CMK (cell line): ENCODE results near the gene AXL.
"Not testable (repeated sequence)": the region's sequence is repeated elsewhere in the genome, so short reads cannot be mapped to it uniquely, and the experiment has no call there.

ENCODE experiments used
- DNase-seq: peaks from one replicate; pipeline ENCODE4 v3.0.0-alpha.2; 2010; ENCODE audit warnings: low read depth

The AXL gene

GRCh38 chr19:41276231-41276630 lies 57.2 kb downstream of the AXL start:
- DNase-seq = no peak

GRCh38 chr19:41278478-41278877 lies 59.5 kb downstream of the AXL start:
- DNase-seq = no peak

GRCh38 chr19:41288673-41289530 lies 69.9 kb downstream of the AXL start:
- DNase-seq = no peak

- not testable (repeated sequence) for DNase-seq
These were observed 70.8 kb downstream of the AXL start for GRCh38 chr19:41289814-41290213.

- no peak for DNase-seq
These were observed 75.4 kb downstream of the AXL start for GRCh38 chr19:41294393-41294792.

GRCh38 chr19:41295499-41295898 lies 76.5 kb downstream of the AXL start:
- no peak for DNase-seq

GRCh38 chr19:41296433-41296871 lies 77.4 kb downstream of the AXL start:
- no peak for DNase-seq

- DNase-seq = no peak
These were observed 78.8 kb downstream of the AXL start for GRCh38 chr19:41297628-41298347.

- no peak for DNase-seq
These were observed 79.4 kb downstream of the AXL start for GRCh38 chr19:41298348-41298964.

- no peak for DNase-seq
These were observed 80.2 kb downstream of the AXL start for GRCh38 chr19:41299046-41299754.

- DNase-seq = no peak
These were observed 80.7 kb downstream of the AXL start for GRCh38 chr19:41299755-41300089.

- DNase-seq = no peak
These were observed 81.5 kb downstream of the AXL start for GRCh38 chr19:41300555-41300954.

GRCh38 chr19:41302624-41303351 lies 83.8 kb downstream of the AXL start:
- DNase-seq = no peak

- no peak for DNase-seq
These were observed 84.9 kb downstream of the AXL start for GRCh38 chr19:41303954-41304353.

GRCh38 chr19:41304706-41305483 lies 85.9 kb downstream of the AXL start:
- DNase-seq = no peak

- DNase-seq = no peak
These were observed 87.1 kb downstream of the AXL start for GRCh38 chr19:41305927-41306793.

- DNase-seq = no peak
These were observed 88.3 kb downstream of the AXL start for GRCh38 chr19:41307090-41307875.

- DNase-seq = no peak
These were observed 89.0 kb downstream of the AXL start for GRCh38 chr19:41307954-41308449.
